Cardiac septum (tissue), 1 donor: Measurements from ENCODE around the gene SNAPC4. TPM values are rescaled to one million over a fixed set of nuclear protein-coding genes. Genes with fewer than 3 reads are reported as not detected.

ENCODE experiments used
- DNase-seq: peaks from one replicate; pipeline ENCODE4 v3.0.0-alpha.2; 2020; ENCODE audit warnings: low spot score
- intact Hi-C: fragments of 100-400 bp; cut with DNase I; formaldehyde crosslinking; loops from one replicate; pipeline ENCODE4 v1.14.0; 2022
- total RNA-seq: library from RNA; stranded (reverse); fragmentation: NEBNext Ultra II Directional; extraction: Animal tissue kit (Norgen Biotek cat#: 25700); gene quantifications from one replicate; pipeline ENCODE4 v1.2.1, GENCODE V29; 2021
- donor health status: DM: no; HTN: no; CAD: no.

SNAPC4 gene
- total RNA-seq, 1 donor from 2014 or later = 3.9 TPM

DNA sequence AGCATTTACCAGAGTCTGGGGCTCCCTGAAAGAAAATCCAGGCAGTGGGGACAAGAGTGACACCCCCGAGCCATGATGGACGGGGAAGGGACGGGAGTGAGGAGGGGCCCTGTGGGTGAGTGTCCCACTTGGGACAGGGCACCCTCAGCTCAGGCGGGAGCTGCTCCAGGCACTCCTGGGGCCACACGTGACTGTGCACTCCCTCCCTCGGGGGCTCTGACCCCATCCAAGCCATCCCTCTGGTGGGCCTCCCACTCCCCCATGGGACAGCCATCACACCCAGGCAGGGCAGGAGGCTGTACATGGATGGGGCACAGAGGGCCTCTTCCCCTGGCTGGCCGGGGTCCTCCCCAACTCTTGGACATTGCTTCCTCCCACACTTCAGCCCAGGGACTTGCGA is 23.5 kb downstream of the SNAPC4 start:
- intact Hi-C loops = no loop called here
- no peak for DNase-seq

DNA sequence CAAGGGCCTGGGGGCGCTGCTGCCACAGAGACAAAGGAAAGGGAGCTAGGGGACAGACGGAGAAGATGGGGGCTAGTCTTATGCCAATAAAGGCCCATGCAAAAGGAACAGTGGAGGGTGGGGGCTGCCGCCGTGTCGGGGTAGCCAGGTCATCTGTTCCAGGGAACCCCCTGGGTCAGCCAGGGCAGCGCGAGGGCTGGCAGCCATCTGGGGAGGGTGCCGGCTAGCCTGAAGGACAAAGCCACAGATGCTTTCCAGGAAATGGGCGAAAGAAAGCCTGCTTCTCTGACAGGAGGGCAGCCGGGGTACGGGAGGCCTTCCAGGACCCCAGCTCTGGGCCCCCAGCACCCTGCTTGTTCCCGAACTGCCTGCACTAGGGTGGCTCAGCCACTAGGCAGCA is 24.9 kb downstream of the SNAPC4 start:
- no peak for DNase-seq
- intact Hi-C loops = no loop called here

DNA sequence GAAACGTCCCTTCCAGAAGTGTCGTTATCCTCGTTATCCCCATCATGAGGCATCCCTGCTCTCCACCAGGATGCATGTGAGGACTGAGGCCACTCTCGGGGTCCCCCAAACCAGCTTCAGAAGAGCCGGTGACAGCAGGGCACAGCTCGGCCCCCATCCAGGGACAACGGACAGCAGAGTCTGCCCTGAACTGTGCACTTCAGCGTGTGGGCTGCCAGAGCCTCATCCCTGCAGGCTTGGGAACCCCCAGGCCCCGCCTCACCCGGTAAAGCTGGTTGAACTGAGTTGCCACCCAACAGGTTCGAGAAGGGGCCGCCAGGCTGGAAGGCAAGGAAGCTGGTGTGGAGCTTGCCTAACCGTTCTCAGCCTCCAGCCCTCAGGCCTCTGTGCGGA is 25.8 kb downstream of the SNAPC4 start:
- no peak for DNase-seq
- intact Hi-C loops = no loop called here

DNA sequence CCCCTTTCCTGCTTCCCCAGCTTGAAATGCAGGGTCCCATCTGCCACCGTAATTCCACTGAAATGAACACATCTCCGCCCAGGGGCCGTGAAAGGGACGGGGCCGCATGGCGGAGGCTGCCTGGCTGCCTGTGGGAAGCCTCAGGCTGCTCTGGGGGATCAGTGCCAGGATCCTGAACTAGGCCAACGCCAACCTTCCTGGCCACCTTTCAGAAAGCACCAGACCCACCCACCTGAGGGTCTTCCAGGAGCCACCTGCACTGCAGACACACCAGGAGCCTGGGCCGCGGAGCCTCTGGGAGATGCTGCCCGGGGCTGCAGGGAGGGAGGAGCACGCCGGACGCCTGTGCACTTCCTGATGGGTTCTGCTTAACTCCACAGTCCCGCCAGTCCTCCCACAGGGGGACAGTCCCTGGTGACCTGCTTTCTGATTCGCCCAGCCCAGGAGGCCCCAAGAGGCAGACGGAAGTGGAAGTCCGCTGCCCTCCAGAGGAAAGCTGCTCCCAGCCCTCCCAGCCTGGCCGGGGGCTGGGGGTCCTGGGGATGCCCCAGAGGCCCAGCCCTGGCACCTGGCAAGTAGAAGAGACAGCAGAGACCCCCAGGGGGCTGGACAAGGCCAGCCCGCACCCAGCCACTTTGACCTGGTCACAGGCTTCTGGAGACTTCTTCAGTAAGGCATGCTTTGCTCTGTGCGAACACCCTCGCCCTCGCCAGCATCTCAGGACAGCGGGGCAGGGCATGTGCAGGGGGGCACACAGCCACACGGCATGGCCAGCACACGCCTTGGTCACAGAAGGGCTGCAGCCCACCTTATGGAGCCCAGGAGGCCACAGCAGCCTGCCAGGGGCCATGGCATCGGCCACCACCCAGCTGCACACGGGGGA is 26.4 kb downstream of the SNAPC4 start, which contains the start of gene CARD9:
Gene CARD9 (minus strand): TSS at position 370 of the 883 bp plus-strand sequence. CDS start 1,591 bp downstream, outside the sequence.
- intact Hi-C loops = no loop called here
- no peak for DNase-seq

DNA sequence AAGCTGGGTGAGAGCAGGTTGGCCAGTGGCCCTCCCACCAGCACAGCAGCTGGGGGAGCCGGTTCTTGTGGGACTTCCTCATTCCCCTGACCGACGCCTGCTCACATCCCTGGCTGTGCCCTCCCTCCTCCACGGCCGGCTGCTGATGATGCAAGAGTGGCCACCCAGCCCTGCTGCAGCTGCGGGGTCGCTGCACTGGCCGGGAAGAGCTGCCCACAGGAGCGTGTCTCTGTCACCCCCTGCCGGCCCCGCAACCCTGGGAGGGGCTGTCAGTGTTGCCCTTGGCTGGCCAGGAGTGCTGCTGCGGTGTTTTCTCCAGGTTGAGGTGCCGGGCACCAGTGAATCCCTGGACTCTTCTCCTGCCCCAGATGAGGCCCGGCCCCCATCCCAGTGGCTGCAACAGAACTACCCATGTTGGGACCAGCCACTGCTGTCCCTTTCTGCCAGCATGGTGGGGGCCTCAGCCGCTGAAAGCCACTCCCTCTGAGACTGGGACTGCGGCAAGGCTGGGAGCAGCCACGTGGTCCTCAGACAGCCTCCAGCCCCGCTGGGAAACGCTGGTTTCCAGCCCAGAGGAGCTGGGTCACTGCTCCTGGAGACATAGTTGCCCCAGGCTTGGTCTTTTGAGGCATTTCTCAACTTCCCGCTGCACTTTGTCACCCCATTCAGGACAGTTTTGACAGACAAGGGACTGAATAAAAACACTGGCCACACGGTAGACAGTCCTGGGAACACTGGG is 27.2 kb downstream of the SNAPC4 start:
- intact Hi-C loops = no loop called here

DNA sequence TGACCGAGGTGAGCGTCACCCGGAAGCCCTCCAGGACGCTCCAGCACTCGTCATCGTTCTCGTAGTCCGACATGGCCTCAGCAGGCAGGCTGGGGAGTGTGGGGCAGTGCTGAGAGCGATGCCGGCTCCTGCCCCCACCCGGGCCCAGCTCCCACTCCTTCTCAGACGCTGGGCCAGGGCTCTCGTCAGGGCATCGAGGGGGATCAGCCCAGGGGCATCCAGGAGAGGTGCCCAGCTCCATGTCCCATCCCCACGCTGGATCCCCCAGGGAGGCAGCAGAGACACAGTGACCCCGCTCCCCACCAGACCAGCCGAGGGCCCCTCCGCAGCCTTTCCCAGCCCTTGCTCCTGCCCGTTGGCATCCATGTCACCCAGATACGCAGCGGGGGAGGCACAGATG is 28.0 kb downstream of the SNAPC4 start:
- intact Hi-C loops = no loop called here
- no peak for DNase-seq

More for the DNA sequence above, 27.2 kb downstream of the SNAPC4 start:
- DNase-seq = no peak

DNA sequence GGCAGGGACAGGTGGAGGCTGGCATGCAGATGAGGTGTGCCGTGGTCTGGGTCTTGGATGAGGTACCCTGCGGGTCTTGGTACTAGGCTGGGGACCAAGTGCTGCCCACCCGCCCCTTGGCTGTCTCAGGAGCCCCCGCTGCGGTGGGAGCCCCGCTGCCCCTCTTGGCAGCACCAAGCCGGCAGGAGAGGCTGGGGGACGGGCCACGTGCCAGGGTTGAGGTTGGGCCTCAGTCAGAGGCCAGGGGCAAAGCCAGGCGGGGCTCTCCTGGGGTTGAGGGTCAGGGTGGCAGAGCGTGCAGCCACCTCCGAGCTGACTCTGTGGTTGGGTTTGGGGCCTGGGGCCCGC is 28.5 kb downstream of the SNAPC4 start:
- DNase-seq = no peak
- intact Hi-C loops = no loop called here

DNA sequence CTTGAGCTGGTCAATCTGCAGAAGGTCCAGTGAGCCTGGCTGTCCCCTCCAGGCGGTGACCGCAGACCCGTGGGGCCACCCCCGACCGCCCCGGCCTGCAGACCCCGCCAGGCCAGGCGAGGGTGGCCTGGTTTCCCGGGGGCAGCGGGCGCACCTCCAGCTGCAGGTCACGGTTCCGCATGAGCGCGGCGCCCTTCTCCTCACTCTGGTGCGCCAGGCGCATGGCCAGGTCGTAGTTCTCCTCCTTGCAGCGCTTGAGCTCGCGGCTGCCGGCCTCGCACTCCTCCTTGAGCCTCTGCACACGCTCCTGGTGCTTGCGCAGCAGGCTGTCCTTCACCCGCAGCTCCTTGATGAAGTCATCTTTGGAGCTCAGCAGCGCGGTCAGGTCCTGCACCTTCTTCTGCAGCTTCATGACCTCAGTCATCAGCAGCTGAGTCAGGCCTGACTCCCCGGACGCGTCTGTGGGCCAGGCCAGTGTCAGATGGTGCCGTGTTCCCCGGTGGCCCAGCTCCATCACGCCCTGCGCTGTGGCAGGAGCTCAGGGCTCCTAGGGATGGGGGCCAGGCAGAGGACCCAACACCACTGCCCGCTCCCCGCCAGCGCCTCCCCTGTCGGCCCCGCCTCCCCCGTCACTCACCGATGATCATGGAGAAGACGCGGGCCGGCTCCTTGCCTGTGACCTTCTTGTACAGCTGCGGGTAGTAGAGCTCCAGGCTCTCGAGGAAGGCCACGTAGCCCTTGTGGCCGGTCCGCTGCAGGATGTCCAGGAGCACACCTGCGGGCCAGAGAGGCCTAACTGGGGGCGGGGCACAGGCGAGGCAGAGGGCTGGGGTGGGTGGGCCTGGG is 29.1 kb downstream of the SNAPC4 start:
- intact Hi-C loops = no loop called here
- DNase-seq = no peak

DNA sequence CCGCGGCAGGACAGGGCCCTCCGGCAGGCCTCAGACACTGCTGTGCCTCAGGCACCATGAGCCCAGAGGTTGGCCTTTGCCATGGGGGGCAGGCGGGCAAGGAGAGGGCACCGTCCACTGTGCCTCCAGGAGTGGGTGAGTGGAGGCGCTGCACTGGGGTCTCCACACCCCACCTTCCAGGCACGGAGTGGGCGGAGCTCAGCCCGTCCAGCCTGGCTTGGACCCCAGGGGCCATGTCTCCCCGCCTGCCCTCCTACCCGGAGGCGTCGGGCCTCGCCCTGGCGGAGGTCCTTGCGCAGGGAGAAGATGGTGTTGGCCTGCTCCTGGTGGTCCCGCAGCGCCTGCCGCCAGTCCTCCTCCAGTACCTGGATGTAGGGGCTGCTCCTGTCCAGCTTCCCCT is 29.9 kb downstream of the SNAPC4 start:
- intact Hi-C loops = no loop called here

DNA sequence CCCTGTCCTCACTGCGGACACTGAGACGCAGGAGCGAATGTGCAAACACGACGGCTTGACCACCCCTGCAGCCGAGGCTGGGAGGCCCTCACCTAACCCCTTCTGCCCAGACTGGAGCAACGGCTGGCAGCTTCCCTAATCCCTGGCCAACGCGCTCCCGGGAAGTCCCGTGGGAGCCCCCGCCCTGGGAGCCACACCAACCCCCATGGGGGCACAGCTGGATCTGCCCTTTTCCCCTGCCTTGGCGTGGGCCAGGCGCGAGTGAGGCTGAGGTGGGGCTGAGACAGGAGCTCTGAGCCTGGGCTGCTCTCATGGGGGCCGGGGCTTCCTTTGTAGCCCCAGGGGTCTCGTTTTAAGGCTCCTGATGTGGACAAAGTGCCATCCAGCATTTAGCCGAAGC is 31.8 kb downstream of the SNAPC4 start:
- intact Hi-C loops = no loop called here
- no peak for DNase-seq

More for the DNA sequence above, 29.9 kb downstream of the SNAPC4 start:
- DNase-seq = no peak

DNA sequence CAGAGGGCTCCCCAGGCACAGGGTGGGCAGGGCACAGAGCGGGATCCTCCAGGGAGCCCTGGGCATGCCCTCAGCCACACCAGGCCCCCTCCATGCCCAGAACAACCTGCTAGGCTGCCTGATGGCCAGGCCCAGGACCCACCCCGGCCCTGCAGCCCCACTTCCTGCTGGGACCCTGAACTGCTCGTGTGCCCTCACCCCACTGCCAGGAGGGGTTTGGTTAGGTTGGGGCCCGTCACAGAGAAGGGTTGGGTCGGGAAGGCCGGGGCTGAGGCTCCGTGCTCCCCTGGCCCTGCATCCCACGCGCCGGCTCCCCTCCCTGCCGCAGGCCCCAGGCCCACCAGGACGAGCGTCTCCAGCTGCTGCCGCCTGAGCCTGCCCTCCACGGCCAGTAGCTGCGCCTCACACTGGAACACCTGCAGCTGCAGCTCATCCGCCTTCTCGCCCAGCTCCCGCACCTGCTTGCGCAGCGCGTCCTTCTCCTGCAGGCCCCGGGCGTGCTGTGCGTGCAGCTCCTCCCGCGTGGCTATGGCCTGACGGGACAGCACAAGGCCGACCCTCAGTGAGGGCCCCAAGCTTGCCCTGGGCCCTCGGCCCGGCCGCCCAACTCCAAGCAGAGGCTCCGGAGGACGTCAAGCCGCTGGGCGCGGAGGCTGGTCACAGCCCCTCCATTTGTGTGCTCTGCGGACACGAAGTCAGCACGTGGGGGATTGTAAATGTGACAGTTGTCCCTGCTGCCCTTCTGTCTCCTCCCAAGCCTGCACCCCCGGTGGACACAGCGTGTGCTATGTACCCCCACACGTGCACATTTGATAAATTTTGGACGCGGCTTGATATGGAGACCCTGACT is 32.4 kb downstream of the SNAPC4 start:
- no peak for DNase-seq
- intact Hi-C loops = no loop called here

DNA sequence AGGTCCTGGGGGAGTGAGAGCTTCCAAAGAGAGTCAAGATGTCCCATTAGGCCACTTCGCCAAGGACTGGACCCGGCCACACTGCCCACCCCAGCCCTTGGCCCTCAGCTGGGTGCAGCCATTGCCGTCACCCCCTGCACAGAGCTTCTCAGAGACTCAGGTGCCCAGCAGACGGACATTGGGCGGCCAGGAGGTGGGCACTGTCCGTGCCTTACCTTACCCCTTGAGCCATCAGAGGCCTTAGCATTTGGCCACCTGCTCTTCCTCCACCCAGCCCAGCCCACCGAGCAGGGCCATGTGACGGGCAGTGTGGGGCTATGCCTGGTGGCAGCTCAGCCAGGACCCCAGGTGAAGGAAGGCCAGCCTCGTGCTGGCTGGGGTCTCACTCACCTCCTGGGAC is 33.1 kb downstream of the SNAPC4 start:
- intact Hi-C loops = no loop called here
- DNase-seq = no peak

DNA sequence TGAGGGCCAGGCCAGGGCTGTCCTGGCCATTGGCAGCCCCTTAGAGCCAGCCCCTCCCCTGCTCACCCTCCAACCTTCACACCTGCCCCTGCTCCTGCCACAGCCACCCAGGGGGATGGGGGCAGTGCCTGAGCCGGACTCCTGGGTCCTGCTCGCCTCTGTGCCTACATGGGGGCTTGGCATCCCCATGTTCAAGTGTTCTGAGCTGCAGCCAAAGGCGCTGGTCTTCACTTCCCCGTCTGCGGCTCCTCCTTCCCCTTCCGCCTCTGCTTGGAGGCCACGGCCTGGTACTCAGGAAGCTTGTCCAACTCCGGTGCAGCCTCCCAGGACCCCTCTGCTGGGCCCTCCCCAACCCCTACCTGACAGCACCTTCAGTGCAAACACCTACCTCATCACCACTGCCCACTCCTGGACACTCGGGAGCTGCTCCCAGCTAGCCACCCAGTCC is 34.2 kb downstream of the SNAPC4 start:
- no peak for DNase-seq
- intact Hi-C loops = no loop called here

DNA sequence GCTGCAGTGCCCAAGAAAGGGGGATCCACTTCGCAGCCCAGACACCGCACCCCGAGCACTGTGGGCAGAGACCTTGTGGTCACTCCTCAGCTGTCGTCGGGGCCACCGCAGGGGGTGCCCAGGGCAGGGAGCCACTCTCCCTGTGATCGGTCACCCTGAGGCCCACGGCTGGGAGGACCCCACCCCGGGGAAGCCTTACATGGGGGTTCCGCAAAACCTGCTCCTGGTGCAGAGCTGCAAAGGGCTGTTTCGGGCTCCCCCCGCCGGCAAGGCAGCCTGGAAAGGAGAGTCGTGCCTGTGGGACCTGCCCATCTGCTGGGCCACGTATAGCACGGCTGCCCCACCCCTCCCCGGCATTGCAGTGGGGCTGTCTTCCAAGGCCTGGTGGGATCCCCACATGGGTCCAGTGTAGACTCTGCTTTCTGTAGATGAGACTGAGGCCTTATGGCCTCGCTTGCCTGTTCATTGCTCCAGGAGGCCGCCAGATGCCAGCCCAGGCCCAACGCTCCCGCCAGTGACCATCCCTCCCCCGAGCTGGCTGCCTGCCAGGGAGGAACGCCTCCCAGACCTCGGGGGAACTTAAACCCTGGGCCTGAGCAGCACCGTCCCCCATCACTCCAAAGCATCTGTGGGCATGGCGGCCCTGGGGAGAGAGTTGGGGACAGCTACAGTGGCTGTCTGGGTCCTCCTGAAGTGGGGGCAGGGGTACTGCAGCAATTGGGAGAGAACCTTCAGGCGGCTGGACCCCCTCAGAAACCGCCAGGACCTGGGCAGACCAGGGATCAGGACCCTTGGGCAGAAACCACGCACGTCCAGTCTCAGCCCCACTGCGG is 34.8 kb downstream of the SNAPC4 start:
- DNase-seq = no peak
- intact Hi-C loops = no loop called here

DNA sequence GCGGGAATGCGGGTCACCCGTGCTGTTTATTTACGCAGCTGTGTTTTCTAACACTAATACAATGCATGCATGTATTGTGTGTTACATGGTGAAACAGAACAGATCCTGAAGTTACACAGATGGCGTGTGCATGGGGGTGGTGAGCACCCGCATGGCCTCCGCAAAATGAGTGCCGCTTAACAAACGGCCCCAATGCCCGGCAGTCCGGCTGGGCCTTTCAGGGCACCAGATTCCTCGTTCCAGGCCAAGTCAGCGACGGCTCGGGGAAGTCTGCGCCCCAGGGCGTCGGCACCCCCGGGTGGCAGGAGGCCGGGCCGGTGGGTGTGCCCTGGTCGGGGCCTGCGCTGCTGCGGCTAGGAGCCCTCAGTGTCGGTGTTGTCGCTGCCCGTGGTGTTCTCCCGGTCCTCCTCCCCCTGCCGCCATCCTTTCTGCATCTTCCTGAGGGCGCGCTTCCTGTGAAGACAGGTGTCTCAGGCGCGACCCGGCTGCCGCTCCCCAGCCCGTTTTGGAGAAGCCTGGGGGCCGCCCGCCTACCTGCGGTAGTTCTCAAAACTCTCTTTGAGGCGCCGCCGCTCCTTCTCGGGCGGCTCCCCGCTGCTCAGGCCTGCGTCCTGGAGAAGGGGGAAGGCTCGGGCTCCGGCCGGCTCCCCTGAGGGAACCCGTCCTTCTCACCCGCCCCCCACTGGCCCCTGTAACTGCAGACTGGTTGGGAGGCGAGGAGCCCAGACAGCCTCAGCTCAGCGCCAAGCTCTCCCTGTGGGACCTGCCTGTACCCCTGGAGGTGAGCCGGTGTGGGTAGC is 35.8 kb downstream of the SNAPC4 start:
- intact Hi-C loops = loop anchor here (1.0 to 2.0 kb wide), 3 partner anchors 18 to 36 kb away; partner anchors contain the start of gene SNAPC4
- no peak for DNase-seq

DNA sequence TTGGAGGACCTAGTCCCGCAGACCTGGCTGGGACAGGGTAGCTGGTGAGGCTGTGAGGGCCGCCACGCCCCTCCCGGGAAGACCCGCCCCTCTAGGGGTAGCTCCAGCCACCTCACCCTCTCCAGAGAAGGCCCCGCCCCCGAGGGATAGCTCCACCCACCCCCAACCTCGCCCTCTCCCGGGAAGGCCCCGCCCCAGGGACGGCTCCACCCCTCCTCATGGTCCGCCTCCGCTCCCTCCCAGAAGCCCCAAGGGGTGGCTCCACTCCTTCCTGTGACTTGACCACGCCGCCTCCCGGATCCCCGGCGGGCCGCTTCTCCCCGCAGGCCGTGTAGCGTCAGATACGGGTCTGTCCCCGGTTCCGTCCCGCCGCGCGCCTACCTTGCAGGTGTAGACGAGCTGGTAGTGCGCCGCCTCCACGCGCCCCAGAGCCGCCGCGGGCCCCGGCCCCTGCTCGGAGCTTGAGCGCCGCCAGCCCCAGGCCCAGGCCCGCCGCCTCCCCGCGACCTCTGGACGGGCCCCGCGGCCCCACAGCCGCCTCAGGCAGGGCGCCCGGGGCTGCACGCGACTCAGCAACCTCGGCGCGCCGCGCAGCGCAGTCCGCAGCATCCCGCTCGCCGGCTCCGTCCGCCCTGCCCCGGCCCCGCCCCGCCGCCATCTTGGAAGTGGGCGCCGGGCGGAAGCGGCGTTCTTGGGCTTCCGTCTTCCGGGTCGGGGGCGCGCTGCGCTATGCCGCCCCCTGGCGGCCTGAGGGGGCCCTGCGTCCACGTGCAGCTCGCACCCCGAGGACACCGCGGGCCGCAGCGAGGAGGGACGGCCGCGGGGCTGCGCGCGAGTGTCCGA is 36.6 kb downstream of the SNAPC4 start, which contains the start of gene DNLZ:
Gene DNLZ (minus strand): TSS at position 639 of the 843 bp plus-strand sequence. CDS start 30 bp downstream, at position 609.
- intact Hi-C loops = loop anchor here (1.0 to 2.0 kb wide), 3 partner anchors 17 to 37 kb away; partner anchors contain the start of gene SNAPC4
- peak; percentile 99 for DNase-seq
